Duodenal mucosa (tissue), 2 donors: Measurements from ENCODE around the gene TYMS.

Experiments
- H3K27ac ChIP-seq: one replicate; pipeline ENCODE4 v1.7.0; 2013; ENCODE audit warnings: low read depth, low read length
- H3K27me3 ChIP-seq, 2 donors: one replicate each; pipeline ENCODE4 v1.7.0; 2013; ENCODE audit warnings: low read length in 2 of 2, control low read depth in 1 of 2; ENCODE audit not compliant: insufficient read depth in 2 of 2, control insufficient read depth in 1 of 2
- H3K36me3 ChIP-seq, 2 donors: one replicate each; pipeline ENCODE4 v1.7.0; 2013; ENCODE audit warnings: low read length in 2 of 2, control low read depth in 1 of 2; ENCODE audit not compliant: insufficient read depth in 2 of 2, control insufficient read depth in 1 of 2
- H3K4me1 ChIP-seq, 2 donors: one replicate each; pipeline ENCODE4 v1.7.0; 2013; ENCODE audit warnings: low read length in 2 of 2, control low read depth in 1 of 2; ENCODE audit not compliant: insufficient read depth in 2 of 2, control insufficient read depth in 1 of 2
- H3K4me3 ChIP-seq, 2 donors: one replicate each; pipeline ENCODE4 v1.7.0; 2013; ENCODE audit warnings: low read length in 2 of 2, low read depth in 1 of 2
- H3K9ac ChIP-seq, 2 donors: one replicate each; pipeline ENCODE4 v1.7.0; 2013; ENCODE audit warnings: low read length in 2 of 2, low read depth in 1 of 2
- H3K9me3 ChIP-seq, 2 donors: one replicate each; pipeline ENCODE4 v1.7.0; 2013; ENCODE audit warnings: low read length in 2 of 2, control low read depth in 1 of 2; ENCODE audit not compliant: control insufficient read depth in 1 of 2

TYMS gene

DNA sequence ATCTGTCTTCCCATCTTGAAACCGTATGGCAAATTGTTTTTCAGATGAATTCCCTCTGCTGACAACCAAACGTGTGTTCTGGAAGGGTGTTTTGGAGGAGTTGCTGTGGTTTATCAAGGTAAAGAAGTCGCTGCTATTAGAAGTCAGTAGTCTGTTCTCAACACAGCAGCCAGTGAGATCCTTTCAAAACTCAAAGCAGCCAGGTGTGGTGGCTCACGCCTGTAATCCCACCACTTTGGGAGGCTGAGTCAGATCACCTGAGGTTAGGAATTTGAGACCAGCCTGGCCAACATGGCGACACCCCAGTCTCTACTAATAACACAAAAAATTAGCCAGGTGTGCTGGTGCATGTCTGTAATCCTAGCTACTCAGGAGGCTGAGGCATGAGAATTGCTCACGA is 2.1 kb downstream of the TYMS start:
- H3K36me3 ChIP-seq: peaks cover 0 to 2% of the 10 kb centered on the region in 2 donors
- no peak overlapping the region for H3K27ac ChIP-seq

DNA sequence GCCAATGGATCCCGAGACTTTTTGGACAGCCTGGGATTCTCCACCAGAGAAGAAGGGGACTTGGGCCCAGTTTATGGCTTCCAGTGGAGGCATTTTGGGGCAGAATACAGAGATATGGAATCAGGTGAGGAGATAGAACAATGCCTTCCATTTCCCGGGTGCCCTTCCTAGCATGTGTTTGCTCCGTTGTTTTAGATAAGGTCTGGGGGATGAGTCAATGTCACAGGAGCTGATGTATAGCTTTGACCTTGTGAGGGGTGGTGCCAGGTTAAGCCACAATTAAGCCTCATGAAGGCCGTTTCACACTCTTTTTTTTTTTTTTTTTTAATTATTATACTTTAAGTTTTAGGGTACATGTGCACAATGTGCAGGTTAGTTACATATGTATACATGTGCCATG is 4.7 kb downstream of the TYMS start:
- Histone ChIP-seq H3K9me3 (no peaks in the 10 kb centered on the region), H3K27me3 (no peaks in the 10 kb centered on the region), H3K9ac (no peak overlapping the region), H3K4me3 (no peak overlapping the region), H3K27ac (no peak overlapping the region), H3K4me1 (peaks cover 4 to 6% of the 10 kb centered on the region in 2 donors), H3K36me3 (peaks cover 2 to 4% of the 10 kb centered on the region in 2 donors)

More for the DNA sequence above, 2.1 kb downstream of the TYMS start:
- Histone ChIP-seq H3K4me1 (peaks cover 4 to 6% of the 10 kb centered on the region in 2 donors), H3K4me3 (no peak overlapping the region), H3K9me3 (no peaks in the 10 kb centered on the region), H3K9ac (no peak overlapping the region), H3K27me3 (no peaks in the 10 kb centered on the region)

DNA sequence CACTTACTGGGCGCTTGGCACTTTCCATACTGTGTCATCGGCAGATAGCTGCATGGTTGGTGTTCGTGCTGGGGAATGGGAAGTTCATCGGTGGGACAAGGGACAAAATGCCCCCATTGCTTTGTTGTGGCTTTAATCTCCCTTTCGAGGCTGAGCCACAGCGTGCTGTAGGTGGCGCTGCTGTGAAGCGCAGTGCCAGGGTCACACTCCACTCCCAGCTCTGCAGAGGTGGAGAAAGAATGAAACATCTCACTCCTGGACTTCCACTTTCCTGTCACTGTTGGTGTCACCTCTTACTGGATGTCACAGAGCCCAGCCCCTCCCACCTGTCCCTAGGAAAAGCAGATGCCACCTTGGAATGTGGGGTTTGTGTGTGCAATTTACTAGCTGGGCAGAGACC is 8.7 kb downstream of the TYMS start:
- Histone ChIP-seq H3K9me3 (no peaks in the 10 kb centered on the region), H3K36me3 (peaks cover 14 to 17% of the 10 kb centered on the region in 2 donors), H3K27me3 (no peaks in the 10 kb centered on the region), H3K4me3 (no peak overlapping the region), H3K4me1 (peaks cover 0 to 5% of the 10 kb centered on the region in 2 donors), H3K27ac (no peak overlapping the region), H3K9ac (no peak overlapping the region)

DNA sequence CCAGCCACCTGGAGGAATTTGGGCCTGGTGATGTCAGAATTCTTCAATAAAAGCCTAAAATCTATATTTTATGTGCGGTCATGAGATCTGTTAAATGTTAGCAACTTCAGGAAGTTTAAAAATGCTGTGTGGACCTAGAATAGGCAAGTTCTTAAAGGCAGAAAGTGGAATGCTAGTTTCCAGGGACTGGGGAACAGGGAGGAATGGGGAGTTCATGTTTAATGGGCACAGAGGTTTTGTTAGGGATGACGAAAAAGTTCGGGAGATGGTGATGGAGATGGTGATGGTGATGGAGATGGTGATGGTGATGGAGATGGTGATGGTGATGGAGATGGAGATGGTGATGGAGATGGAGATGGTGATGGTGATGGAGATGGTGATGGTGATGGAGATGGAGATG is 9.2 kb downstream of the TYMS start:
- Histone ChIP-seq H3K9ac (no peak overlapping the region), H3K27ac (no peak overlapping the region), H3K27me3 (no peaks in the 10 kb centered on the region), H3K36me3 (peaks cover 18 to 21% of the 10 kb centered on the region in 2 donors), H3K9me3 (no peaks in the 10 kb centered on the region), H3K4me1 (peaks cover 0 to 5% of the 10 kb centered on the region in 2 donors), H3K4me3 (no peak overlapping the region)

DNA sequence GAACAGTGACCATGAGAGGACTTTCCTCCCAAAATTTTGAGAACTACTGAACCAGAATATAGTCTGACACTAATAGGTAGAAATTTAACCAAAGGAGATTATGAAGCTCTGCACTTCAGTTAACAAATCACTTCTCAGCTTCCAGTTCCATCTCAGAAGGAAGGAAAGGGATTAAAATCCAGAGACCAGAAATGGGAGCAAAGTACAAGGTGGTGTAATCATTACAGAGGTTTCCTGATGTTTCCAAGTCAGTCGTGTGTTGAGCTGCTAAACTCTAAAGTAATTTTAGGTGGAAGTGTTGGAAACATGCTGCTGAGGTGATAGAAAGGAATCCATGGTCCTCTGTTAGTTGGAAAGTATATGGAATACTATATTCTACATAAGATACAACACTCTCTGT is 10.8 kb downstream of the TYMS start:
- no peaks in the 10 kb centered on the region for H3K9me3 ChIP-seq
- no peak overlapping the region for H3K4me3 ChIP-seq
- H3K9ac ChIP-seq: no peak overlapping the region
- peaks cover 0 to 5% of the 10 kb centered on the region in 2 donors for H3K4me1 ChIP-seq
- peaks cover 21 to 34% of the 10 kb centered on the region in 2 donors for H3K36me3 ChIP-seq
- H3K27ac ChIP-seq: no peak overlapping the region
- no peaks in the 10 kb centered on the region for H3K27me3 ChIP-seq

DNA sequence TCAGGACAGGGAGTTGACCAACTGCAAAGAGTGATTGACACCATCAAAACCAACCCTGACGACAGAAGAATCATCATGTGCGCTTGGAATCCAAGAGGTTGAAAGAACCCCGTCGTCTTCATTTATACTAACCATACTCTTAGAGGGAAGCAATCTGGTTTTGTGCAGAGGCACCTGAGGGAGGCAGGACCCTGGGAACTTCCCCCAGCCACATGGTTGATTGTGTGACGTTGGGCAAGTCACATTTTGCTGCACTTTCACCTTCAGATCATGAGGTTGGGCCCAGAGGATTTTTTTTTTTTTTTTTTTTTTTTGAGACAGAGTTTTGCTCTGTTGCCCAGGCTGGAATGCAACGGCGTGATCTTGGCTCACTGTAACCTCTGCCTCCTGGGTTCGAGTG is 11.6 kb downstream of the TYMS start:
- H3K4me1 ChIP-seq: peaks cover 0 to 5% of the 10 kb centered on the region in 2 donors
- no peaks in the 10 kb centered on the region for H3K9me3 ChIP-seq
- H3K36me3 ChIP-seq: peaks cover 22 to 41% of the 10 kb centered on the region in 2 donors
- H3K27ac ChIP-seq: no peak overlapping the region
- no peak overlapping the region for H3K4me3 ChIP-seq
- no peaks in the 10 kb centered on the region for H3K27me3 ChIP-seq
- H3K9ac ChIP-seq: no peak overlapping the region

DNA sequence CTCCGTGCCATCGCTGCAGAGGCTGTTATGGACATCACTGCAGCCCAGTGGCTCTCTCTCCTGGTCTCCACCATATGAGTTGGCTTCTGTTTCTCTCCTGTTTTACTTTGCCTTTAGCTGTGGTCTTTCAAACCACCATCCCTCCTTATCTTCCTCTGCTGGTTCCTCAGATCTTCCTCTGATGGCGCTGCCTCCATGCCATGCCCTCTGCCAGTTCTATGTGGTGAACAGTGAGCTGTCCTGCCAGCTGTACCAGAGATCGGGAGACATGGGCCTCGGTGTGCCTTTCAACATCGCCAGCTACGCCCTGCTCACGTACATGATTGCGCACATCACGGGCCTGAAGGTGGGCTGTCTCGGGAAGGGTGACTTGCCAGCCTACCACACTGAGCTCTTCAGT is 13.1 kb downstream of the TYMS start:
- no peak overlapping the region for H3K9ac ChIP-seq
- no peak overlapping the region for H3K27ac ChIP-seq
- peaks cover 24 to 50% of the 10 kb centered on the region in 2 donors for H3K36me3 ChIP-seq

DNA sequence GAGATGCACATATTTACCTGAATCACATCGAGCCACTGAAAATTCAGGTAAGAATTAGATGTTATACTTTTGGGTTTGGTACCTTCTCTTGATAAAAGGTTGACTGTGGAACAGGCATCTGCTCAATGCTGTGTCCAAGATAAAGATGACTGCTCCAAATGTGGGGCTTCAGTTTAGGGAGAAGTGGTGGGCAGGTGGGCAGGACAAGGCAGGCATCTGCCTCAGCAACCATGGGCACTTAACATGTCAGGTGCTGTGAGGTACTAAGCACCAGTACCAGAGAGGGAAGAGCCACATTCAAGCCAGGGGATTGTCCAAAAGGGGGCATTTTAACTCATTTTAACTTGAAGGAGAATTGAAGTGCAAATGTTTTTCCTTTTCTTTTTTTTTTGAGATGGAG is 14.0 kb downstream of the TYMS start:
- H3K4me3 ChIP-seq: no peak overlapping the region
- no peak overlapping the region for H3K9ac ChIP-seq
- no peaks in the 10 kb centered on the region for H3K27me3 ChIP-seq
- peaks cover 0 to 5% of the 10 kb centered on the region in 2 donors for H3K4me1 ChIP-seq
- H3K9me3 ChIP-seq: no peaks in the 10 kb centered on the region
- H3K36me3 ChIP-seq: peaks cover 24 to 54% of the 10 kb centered on the region in 2 donors
- H3K27ac ChIP-seq: no peak overlapping the region

More for the DNA sequence above, 13.1 kb downstream of the TYMS start:
- Histone ChIP-seq H3K27me3 (no peaks in the 10 kb centered on the region), H3K4me3 (no peak overlapping the region), H3K4me1 (peaks cover 0 to 5% of the 10 kb centered on the region in 2 donors), H3K9me3 (no peaks in the 10 kb centered on the region)

DNA sequence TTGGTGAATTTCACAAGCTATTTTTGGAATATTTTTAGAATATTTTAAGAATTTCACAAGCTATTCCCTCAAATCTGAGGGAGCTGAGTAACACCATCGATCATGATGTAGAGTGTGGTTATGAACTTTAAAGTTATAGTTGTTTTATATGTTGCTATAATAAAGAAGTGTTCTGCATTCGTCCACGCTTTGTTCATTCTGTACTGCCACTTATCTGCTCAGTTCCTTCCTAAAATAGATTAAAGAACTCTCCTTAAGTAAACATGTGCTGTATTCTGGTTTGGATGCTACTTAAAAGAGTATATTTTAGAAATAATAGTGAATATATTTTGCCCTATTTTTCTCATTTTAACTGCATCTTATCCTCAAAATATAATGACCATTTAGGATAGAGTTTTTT is 15.9 kb downstream of the TYMS start:
- Histone ChIP-seq H3K27me3 (no peaks in the 10 kb centered on the region), H3K27ac (no peak overlapping the region), H3K36me3 (peaks cover 24 to 70% of the 10 kb centered on the region in 2 donors), H3K9ac (no peak overlapping the region), H3K9me3 (no peaks in the 10 kb centered on the region), H3K4me1 (peaks cover 0 to 5% of the 10 kb centered on the region in 2 donors), H3K4me3 (no peak overlapping the region)

DNA sequence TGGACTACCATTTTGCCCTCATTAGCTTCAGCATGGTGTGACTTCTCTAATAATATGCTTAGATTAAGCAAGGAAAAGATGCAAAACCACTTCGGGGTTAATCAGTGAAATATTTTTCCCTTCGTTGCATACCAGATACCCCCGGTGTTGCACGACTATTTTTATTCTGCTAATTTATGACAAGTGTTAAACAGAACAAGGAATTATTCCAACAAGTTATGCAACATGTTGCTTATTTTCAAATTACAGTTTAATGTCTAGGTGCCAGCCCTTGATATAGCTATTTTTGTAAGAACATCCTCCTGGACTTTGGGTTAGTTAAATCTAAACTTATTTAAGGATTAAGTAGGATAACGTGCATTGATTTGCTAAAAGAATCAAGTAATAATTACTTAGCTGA is 16.3 kb downstream of the TYMS start:
- Histone ChIP-seq H3K4me3 (no peak overlapping the region), H3K27ac (no peak overlapping the region), H3K27me3 (no peaks in the 10 kb centered on the region), H3K9me3 (no peaks in the 10 kb centered on the region), H3K9ac (no peak overlapping the region), H3K4me1 (peaks cover 0 to under 1% of the 10 kb centered on the region in 2 donors), H3K36me3 (peaks cover 22 to 74% of the 10 kb centered on the region in 2 donors)

DNA sequence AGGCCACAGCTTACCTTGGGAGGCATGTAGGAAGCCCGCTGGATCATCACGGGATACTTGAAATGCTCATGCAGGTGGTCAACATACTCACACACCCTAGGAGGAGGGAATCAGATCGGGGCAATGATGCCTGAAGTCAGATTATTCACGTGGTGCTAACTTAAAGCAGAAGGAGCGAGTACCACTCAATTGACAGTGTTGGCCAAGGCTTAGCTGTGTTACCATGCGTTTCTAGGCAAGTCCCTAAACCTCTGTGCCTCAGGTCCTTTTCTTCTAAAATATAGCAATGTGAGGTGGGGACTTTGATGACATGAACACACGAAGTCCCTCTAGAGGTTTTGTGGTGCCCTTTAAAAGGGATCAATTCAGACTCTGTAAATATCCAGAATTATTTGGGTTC is 17.9 kb downstream of the TYMS start:
- Histone ChIP-seq H3K27me3 (no peaks in the 10 kb centered on the region), H3K9ac (no peak overlapping the region), H3K27ac (no peak overlapping the region), H3K9me3 (no peaks in the 10 kb centered on the region), H3K4me3 (no peak overlapping the region), H3K4me1 (no peaks in the 10 kb centered on the region), H3K36me3 (peaks cover 17 to 77% of the 10 kb centered on the region in 2 donors)
